HEK293 (cell line): ENCODE results near the gene FCMR.

ENCODE experiments used
- CTCF ChIA-PET: fragments of 350-600 bp; formaldehyde crosslinking; extraction: SDS; loops from one replicate; lab custom pipeline; 2021; ENCODE audit warnings: antibody characterized with exemption; lab: Yijun Ruan, JAX
- POLR2A ChIA-PET: fragments of 300-600 bp; formaldehyde crosslinking; extraction: SDS; loops from one replicate; lab custom pipeline; 2020; ENCODE audit warnings: antibody characterized with exemption, inconsistent platforms; lab: Yijun Ruan, JAX
- H3K27ac ChIP-seq: fragments of 200-500 bp; sonication (Bioruptor generic); 2 replicates; pipeline ENCODE4 v1.5.1; 2014; ENCODE audit warnings: low read depth, low read length, control low read depth, inconsistent platforms; ENCODE audit errors: extremely low read depth
- H3K36me3 ChIP-seq, 2 experiments: fragments of 200-500 bp in 1 of 2; sonication (Bioruptor generic) in 1 of 2; 1 replicate in 1 of 2; 2 replicates in 1 of 2; pipeline ENCODE4 v1.5.1; 2014 to 2017; ENCODE audit warnings: inconsistent platforms in 2 of 2, low read length in 2 of 2; ENCODE audit not compliant: control insufficient read depth in 2 of 2, insufficient read depth in 1 of 2
- H3K4me1 ChIP-seq: fragments of 200-500 bp; sonication (Bioruptor generic); 2 replicates; pipeline ENCODE4 v1.5.1; 2014; ENCODE audit warnings: mild to moderate bottlenecking, low read length, inconsistent platforms; ENCODE audit not compliant: control insufficient read depth, insufficient read depth
- H3K4me3 ChIP-seq: 2 replicates; pipeline ENCODE4 v1.5.1; 2011; ENCODE audit warnings: low read depth, mild to moderate bottlenecking, control low read depth, low read length, moderate library complexity
- H3K9me3 ChIP-seq: fragments of 200-500 bp; sonication (Bioruptor generic); 2 replicates; pipeline ENCODE4 v1.5.1; 2014; ENCODE audit warnings: low read depth, low read length, inconsistent platforms; ENCODE audit not compliant: control insufficient read depth, insufficient read depth
- AEBP2 ChIP-seq: fragments of 450-650 bp; formaldehyde crosslinking; IDR thresholded peaks from 2 replicates; pipeline ENCODE4 v1.5.1; 2016; ENCODE audit warnings: missing biosample characterization, missing genetic modification characterization, borderline replicate concordance
- IKZF3 ChIP-seq: fragments of 450-650 bp; IDR thresholded peaks from 2 replicates; pipeline ENCODE4 v1.5.0; 2018; ENCODE audit warnings: missing biosample characterization, mild to moderate bottlenecking, missing genetic modification characterization, moderate library complexity
- SCRT2 ChIP-seq: fragments of 450-650 bp; formaldehyde crosslinking; IDR thresholded peaks from 2 replicates; pipeline ENCODE4 v1.5.1; 2016; ENCODE audit warnings: missing biosample characterization, missing genetic modification characterization
- ZBTB10 ChIP-seq: fragments of 450-650 bp; formaldehyde crosslinking; IDR thresholded peaks from 2 replicates; pipeline ENCODE4 v1.5.1; 2016; ENCODE audit warnings: missing biosample characterization, missing genetic modification characterization
- ZBTB44 ChIP-seq: fragments of 450-650 bp; IDR thresholded peaks from 2 replicates; pipeline ENCODE4 v1.5.1; 2018; ENCODE audit warnings: missing biosample characterization, mild to moderate bottlenecking, missing genetic modification characterization
- ZNF157 ChIP-seq: fragments of 450-650 bp; formaldehyde crosslinking; IDR thresholded peaks from 2 replicates; pipeline ENCODE4 v1.5.1; 2016; ENCODE audit warnings: missing biosample characterization, missing genetic modification characterization
- ZNF16 ChIP-seq: fragments of 450-650 bp; formaldehyde crosslinking; IDR thresholded peaks from 2 replicates; pipeline ENCODE4 v1.5.1; 2016; ENCODE audit warnings: low read depth, missing biosample characterization, missing genetic modification characterization
- ZNF175 ChIP-seq: fragments of 450-650 bp; formaldehyde crosslinking; IDR thresholded peaks from 2 replicates; pipeline ENCODE4 v1.5.1; 2016; ENCODE audit warnings: missing biosample characterization, missing genetic modification characterization
- ZNF2 ChIP-seq: fragments of 450-650 bp; formaldehyde crosslinking; IDR thresholded peaks from 2 replicates; pipeline ENCODE4 v1.5.1; 2016; ENCODE audit warnings: missing biosample characterization, missing genetic modification characterization
- ZNF354C ChIP-seq: fragments of 450-650 bp; formaldehyde crosslinking; IDR thresholded peaks from 2 replicates; pipeline ENCODE4 v1.5.1; 2016; ENCODE audit warnings: missing biosample characterization, missing genetic modification characterization, low read depth, borderline replicate concordance
- ZNF394 ChIP-seq: fragments of 450-650 bp; formaldehyde crosslinking; IDR thresholded peaks from 2 replicates; pipeline ENCODE4 v1.5.1; 2016; ENCODE audit warnings: missing biosample characterization, missing genetic modification characterization, mild to moderate bottlenecking, moderate library complexity, borderline replicate concordance
- ZNF48 ChIP-seq: fragments of 450-650 bp; formaldehyde crosslinking; IDR thresholded peaks from 2 replicates; pipeline ENCODE4 v1.5.1; 2016; ENCODE audit warnings: missing biosample characterization, missing genetic modification characterization
- ZNF513 ChIP-seq: fragments of 450-650 bp; IDR thresholded peaks from 2 replicates; pipeline ENCODE4 v1.5.1; 2018; ENCODE audit warnings: missing biosample characterization, missing genetic modification characterization
- ZNF549 ChIP-seq: fragments of 450-650 bp; IDR thresholded peaks from 2 replicates; pipeline ENCODE4 v1.5.1; 2018; ENCODE audit warnings: missing biosample characterization, missing genetic modification characterization, mild to moderate bottlenecking, inconsistent platforms, moderate library complexity
- ZNF558 ChIP-seq: fragments of 450-650 bp; formaldehyde crosslinking; IDR thresholded peaks from 2 replicates; pipeline ENCODE4 v1.5.1; 2016; ENCODE audit warnings: missing biosample characterization, missing genetic modification characterization
- ZNF571 ChIP-seq: fragments of 450-650 bp; formaldehyde crosslinking; IDR thresholded peaks from 2 replicates; pipeline ENCODE4 v1.5.0; 2017; ENCODE audit warnings: missing biosample characterization, missing genetic modification characterization
- ZNF610 ChIP-seq: fragments of 450-650 bp; formaldehyde crosslinking; IDR thresholded peaks from 2 replicates; pipeline ENCODE4 v1.5.1; 2016; ENCODE audit warnings: missing biosample characterization, missing genetic modification characterization, borderline replicate concordance
- ZNF660 ChIP-seq: fragments of 450-650 bp; IDR thresholded peaks from 2 replicates; pipeline ENCODE4 v1.5.1; 2018; ENCODE audit warnings: missing biosample characterization, mild to moderate bottlenecking, missing genetic modification characterization
- ZNF664 ChIP-seq: fragments of 450-650 bp; formaldehyde crosslinking; IDR thresholded peaks from 2 replicates; pipeline ENCODE4 v1.5.1; 2016; ENCODE audit warnings: missing biosample characterization, missing genetic modification characterization
- ZNF692 ChIP-seq: fragments of 450-650 bp; formaldehyde crosslinking; IDR thresholded peaks from 2 replicates; pipeline ENCODE4 v1.5.1; 2016; ENCODE audit warnings: missing biosample characterization, missing genetic modification characterization
- ZNF785 ChIP-seq: fragments of 450-650 bp; formaldehyde crosslinking; IDR thresholded peaks from 2 replicates; pipeline ENCODE4 v1.5.1; 2016; ENCODE audit warnings: missing biosample characterization, missing genetic modification characterization
- ZSCAN18 ChIP-seq: fragments of 450-650 bp; formaldehyde crosslinking; IDR thresholded peaks from 2 replicates; pipeline ENCODE4 v1.5.1; 2016; ENCODE audit warnings: missing biosample characterization, missing genetic modification characterization
- ZSCAN4 ChIP-seq: fragments of 450-650 bp; formaldehyde crosslinking; IDR thresholded peaks from 2 replicates; pipeline ENCODE4 v1.5.1; 2017; ENCODE audit warnings: missing biosample characterization, missing genetic modification characterization

The FCMR gene

GRCh38 chr1:206940588-206940936 is 18.8 kb upstream of the FCMR start:
- ChIA-PET CTCF (no interaction called here), POLR2A (no interaction called here)
- Histone ChIP-seq H3K9me3 (no peaks in the 10 kb centered on the region), H3K27ac (no peak overlapping the region), H3K4me3 (no peak overlapping the region), H3K36me3 (no peaks in the 10 kb centered on the region), H3K4me1 (peaks cover 9% of the 10 kb centered on the region)
- TF ChIP-seq ZNF157 (tag by site-specific recombination) = no peak
- no peak for TF ChIP-seq ZNF48 (tag by site-specific recombination)
- no peak for TF ChIP-seq ZSCAN18 (tag by site-specific recombination)
- no peak for TF ChIP-seq IKZF3 (tag by site-specific recombination)
- TF ChIP-seq ZNF610 (tag by site-specific recombination) = no peak
- TF ChIP-seq ZNF175 = no peak
- no peak for TF ChIP-seq ZNF692 (tag by site-specific recombination)
- no peak for TF ChIP-seq ZNF571 (tag by site-specific recombination)
- no peak for TF ChIP-seq AEBP2 (tag by site-specific recombination)
- no peak for TF ChIP-seq SCRT2 (tag by site-specific recombination)
- no peak for TF ChIP-seq ZNF354C (tag by site-specific recombination)
- no peak for TF ChIP-seq ZNF394 (tag by site-specific recombination)
- TF ChIP-seq ZNF660 = no peak
- no peak for TF ChIP-seq ZNF2 (tag by site-specific recombination)
- TF ChIP-seq ZNF16 (tag by site-specific recombination) = no peak
- TF ChIP-seq ZBTB44 (tag by site-specific recombination) = no peak

GRCh38 chr1:206939841-206940587 is 18.3 kb upstream of the FCMR start:
- H3K9me3 ChIP-seq = no peaks in the 10 kb centered on the region
- no peak overlapping the region for H3K4me3 ChIP-seq
- peaks cover 9% of the 10 kb centered on the region for H3K4me1 ChIP-seq
- CTCF ChIA-PET = interaction anchor here (1.3 kb wide), 1 partner anchor 44 kb away, joined by 4 read pairs; no protein-coding TSS in a partner anchor
- H3K27ac ChIP-seq = no peak overlapping the region
- POLR2A ChIA-PET = no interaction called here
- no peaks in the 10 kb centered on the region for H3K36me3 ChIP-seq
- TF ChIP-seq ZNF558 (tag by site-specific recombination) = no peak
- no peak for TF ChIP-seq ZSCAN4 (tag by site-specific recombination)
- TF ChIP-seq ZBTB10 (tag by site-specific recombination) = no peak
- TF ChIP-seq ZNF664 (tag by site-specific recombination) = no peak
- no peak for TF ChIP-seq ZNF2 (tag by site-specific recombination)
- TF ChIP-seq ZNF549 (tag by site-specific recombination) = no peak
- TF ChIP-seq ZNF785 (tag by site-specific recombination) = no peak
- TF ChIP-seq ZNF513 = no peak
